ENCODE results near the gene GAPDH. TPM values are rescaled to one million over a fixed set of nuclear protein-coding genes. Genes with fewer than 3 reads are reported as not detected.

GAPDH gene
- total RNA-seq, 2 donors from 2014 or later = 1,700 to 2,744 TPM

GRCh38 chr12:6529291-6529737 lies 5.0 kb upstream of the GAPDH start:
- ATAC-seq (ENCODE audit: insufficient number of reproducible peaks, low FRiP score, low read depth) (no peak), DNase-seq (ENCODE audit: low spot score) (no peak)
- Histone ChIP-seq H3K27ac (no peak overlapping the region), H3K36me3 (peaks cover 58% of the 10 kb centered on the region), H3K27me3 (replicated peaks; ENCODE audit: insufficient read depth) (no peaks in the 10 kb centered on the region), H3K4me3 (no peak overlapping the region), H3K4me1 (ENCODE audit: control insufficient read depth in 1 of 2, low read depth in 2 of 2) (peaks cover 13 to 15% of the 10 kb centered on the region in 2 donors), H3K9me3 (no peaks in the 10 kb centered on the region)
- no peak for TF ChIP-seq CTCF (IDR thresholded peaks at IDR 0.05)

- peaks cover 51% of the 10 kb centered on the region for H3K36me3 ChIP-seq
- ATAC-seq (ENCODE audit: insufficient number of reproducible peaks, low FRiP score, low read depth) (no peak), DNase-seq (ENCODE audit: low spot score) (no peak)
- no peaks in the 10 kb centered on the region for H3K9me3 ChIP-seq
- no peak overlapping the region for H3K4me3 ChIP-seq
- H3K4me1 ChIP-seq (ENCODE audit: control insufficient read depth in 1 of 2, low read depth in 2 of 2) = peaks cover 14 to 17% of the 10 kb centered on the region in 2 donors
- H3K27me3 ChIP-seq (replicated peaks; ENCODE audit: insufficient read depth) = no peaks in the 10 kb centered on the region
- peak overlapping the region in 1 of 2 donors; percentile 24 for H3K27ac ChIP-seq
- TF ChIP-seq CTCF (IDR thresholded peaks at IDR 0.05) = no peak
These were observed 3.6 kb upstream of the GAPDH start for GRCh38 chr12:6530576-6531260.

GRCh38 chr12:6532051-6532926 lies 2.0 kb upstream of the GAPDH start:
- Histone ChIP-seq H3K27me3 (replicated peaks; ENCODE audit: insufficient read depth) (no peaks in the 10 kb centered on the region), H3K27ac (peak overlapping the region; percentile 96 to 97), H3K4me3 (peak overlapping the region; percentile 93), H3K9me3 (no peaks in the 10 kb centered on the region), H3K36me3 (peaks cover 49% of the 10 kb centered on the region), H3K4me1 (ENCODE audit: control insufficient read depth in 1 of 2, low read depth in 2 of 2) (peaks cover 25 to 33% of the 10 kb centered on the region in 2 donors)
- no peak for TF ChIP-seq CTCF (IDR thresholded peaks at IDR 0.05)
- DNase-seq (ENCODE audit: low spot score) = no peak
- no peak for ATAC-seq (ENCODE audit: insufficient number of reproducible peaks, low FRiP score, low read depth)

GRCh38 chr12:6532927-6533652 lies 1.2 kb upstream of the GAPDH start:
- peak overlapping the region; percentile 93 for H3K4me3 ChIP-seq
- H3K27me3 ChIP-seq (replicated peaks; ENCODE audit: insufficient read depth) = no peaks in the 10 kb centered on the region
- H3K9me3 ChIP-seq = no peaks in the 10 kb centered on the region
- TF ChIP-seq CTCF (IDR thresholded peaks at IDR 0.05) = no peak
- ATAC-seq (ENCODE audit: insufficient number of reproducible peaks, low FRiP score, low read depth) (no peak), DNase-seq (ENCODE audit: low spot score) (no peak)
- H3K36me3 ChIP-seq = peaks cover 44% of the 10 kb centered on the region
- peaks cover 26 to 41% of the 10 kb centered on the region in 2 donors for H3K4me1 ChIP-seq (ENCODE audit: control insufficient read depth in 1 of 2, low read depth in 2 of 2)
- H3K27ac ChIP-seq = peak overlapping the region; percentile 96 to 97

DNA sequence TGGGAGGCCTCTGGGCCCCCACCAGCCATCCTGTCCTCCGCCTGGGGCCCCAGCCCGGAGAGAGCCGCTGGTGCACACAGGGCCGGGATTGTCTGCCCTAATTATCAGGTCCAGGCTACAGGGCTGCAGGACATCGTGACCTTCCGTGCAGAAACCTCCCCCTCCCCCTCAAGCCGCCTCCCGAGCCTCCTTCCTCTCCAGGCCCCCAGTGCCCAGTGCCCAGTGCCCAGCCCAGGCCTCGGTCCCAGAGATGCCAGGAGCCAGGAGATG lies 729 bp upstream of the GAPDH start:
- Histone ChIP-seq H3K27ac (peak overlapping the region; percentile 96 to 97), H3K4me3 (peak overlapping the region; percentile 93), H3K4me1 (ENCODE audit: control insufficient read depth in 1 of 2, low read depth in 2 of 2) (peaks cover 26 to 44% of the 10 kb centered on the region in 2 donors), H3K9me3 (no peaks in the 10 kb centered on the region), H3K27me3 (replicated peaks; ENCODE audit: insufficient read depth) (no peaks in the 10 kb centered on the region), H3K36me3 (peaks cover 39% of the 10 kb centered on the region)
- no peak for DNase-seq (ENCODE audit: low spot score)
- no peak for TF ChIP-seq CTCF (IDR thresholded peaks at IDR 0.05)
- no peak for ATAC-seq (ENCODE audit: insufficient number of reproducible peaks, low FRiP score, low read depth)

Data from thoracic aorta (tissue), 2 donors.